Kidney epithelial cell (primary cell): Measurements from ENCODE around the gene SUMF1. TPM values are rescaled to one million over a fixed set of nuclear protein-coding genes. Genes with fewer than 3 reads are reported as not detected.

Experiments
- DNase-seq: peaks from one replicate; pipeline ENCODE4 v3.0.0-alpha.2; 2010; ENCODE audit warnings: low read depth
- H3K27me3 ChIP-seq: 2 replicates; pipeline ENCODE4 v1.6.0; 2011; ENCODE audit warnings: low read length; ENCODE audit not compliant: control insufficient read depth, insufficient read depth
- H3K36me3 ChIP-seq: 2 replicates; pipeline ENCODE4 v1.5.1; 2011; ENCODE audit warnings: low read length; ENCODE audit not compliant: control insufficient read depth, insufficient read depth
- H3K4me3 ChIP-seq: 2 replicates; pipeline ENCODE4 v1.5.1; 2011; ENCODE audit warnings: low read depth, mild to moderate bottlenecking, control low read depth, low read length
- CTCF ChIP-seq: IDR thresholded peaks from 2 replicates; pipeline ENCODE4 v1.5.1; 2011; ENCODE audit warnings: mild to moderate bottlenecking, moderate library complexity, low read length, control low read depth, inconsistent platforms; ENCODE audit not compliant: insufficient read depth, poor library complexity, severe bottlenecking
- total RNA-seq: library from RNA; depleted of rRNA; stranded (reverse); fragments of >200 nt; gene quantifications from 2 replicates; pipeline ENCODE4 v1.2.3, GENCODE V29; 2015

Gene SUMF1
- total RNA-seq, 1 donor from 2014 or later = 48.0 TPM

GRCh38 chr3:4491855-4492207 is 24.8 kb upstream of the SUMF1 start:
- DNase-seq = no peak
- no peaks in the 10 kb centered on the region for H3K27me3 ChIP-seq
- TF ChIP-seq CTCF = no peak

DNA sequence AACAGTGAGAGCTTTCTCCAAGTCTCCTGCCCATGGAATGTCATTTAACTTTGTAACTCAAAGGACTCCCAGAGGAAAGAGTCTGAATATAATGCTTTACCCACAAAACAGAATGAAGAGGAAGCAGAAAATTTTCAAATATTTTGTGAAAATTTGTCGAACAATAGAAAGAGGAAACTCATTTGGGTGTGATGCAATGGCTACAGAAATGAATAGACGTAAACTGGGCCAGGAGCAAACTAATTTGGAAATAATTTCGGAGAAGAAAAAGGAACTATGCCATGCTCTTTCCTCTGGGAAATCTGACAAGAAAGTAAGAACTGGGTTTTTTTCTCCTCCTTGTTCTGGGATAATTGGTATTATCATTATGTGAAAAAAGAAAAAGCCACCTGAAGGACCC is 11.2 kb upstream of the SUMF1 start:
- TF ChIP-seq CTCF = no peak
- DNase-seq = no peak
- Histone ChIP-seq H3K27me3 (no peaks in the 10 kb centered on the region), H3K36me3 (no peaks in the 10 kb centered on the region), H3K4me3 (no peak overlapping the region)

More at GRCh38 chr3:4491855-4492207, 24.8 kb upstream of the SUMF1 start:
- Histone ChIP-seq H3K4me3 (peak overlapping the region; percentile 76), H3K36me3 (no peaks in the 10 kb centered on the region)

- TF ChIP-seq CTCF = no peak
- no peak overlapping the region for H3K4me3 ChIP-seq
- no peak for DNase-seq
- H3K36me3 ChIP-seq = no peaks in the 10 kb centered on the region
- H3K27me3 ChIP-seq = peaks cover 6% of the 10 kb centered on the region
These were observed 9.4 kb upstream of the SUMF1 start for GRCh38 chr3:4476496-4476895.

- Histone ChIP-seq H3K27me3 (peaks cover 6% of the 10 kb centered on the region), H3K36me3 (no peaks in the 10 kb centered on the region), H3K4me3 (no peak overlapping the region)
- TF ChIP-seq CTCF = no peak
- no peak for DNase-seq
These were observed 8.7 kb upstream of the SUMF1 start for GRCh38 chr3:4475804-4476203.

GRCh38 chr3:4474683-4475490 is 7.8 kb upstream of the SUMF1 start:
- no peak for TF ChIP-seq CTCF
- DNase-seq = peak; percentile 67
- no peak overlapping the region for H3K4me3 ChIP-seq
- peaks cover 6% of the 10 kb centered on the region for H3K27me3 ChIP-seq
- H3K36me3 ChIP-seq = no peaks in the 10 kb centered on the region

DNA sequence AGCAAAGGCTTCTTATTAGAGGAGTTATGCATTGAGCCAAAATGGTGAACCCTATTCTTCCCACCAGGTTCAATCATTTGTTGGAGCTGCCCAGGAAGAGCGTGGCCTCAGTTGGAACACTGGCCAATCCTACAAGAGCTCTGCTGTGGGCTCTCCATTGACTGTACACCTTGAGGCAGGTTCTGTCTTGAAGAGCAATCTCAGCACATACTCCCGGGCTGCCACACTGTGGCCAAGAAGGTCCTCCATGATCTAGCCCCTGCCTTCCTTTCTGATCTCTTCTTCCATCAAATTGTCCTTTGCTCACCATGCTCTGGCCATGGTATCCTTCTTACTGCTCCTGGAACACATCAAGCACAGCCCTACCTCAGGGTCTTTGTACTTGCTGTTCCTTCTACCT is 5.7 kb upstream of the SUMF1 start:
- Histone ChIP-seq H3K27me3 (peaks cover 6% of the 10 kb centered on the region), H3K4me3 (no peak overlapping the region), H3K36me3 (no peaks in the 10 kb centered on the region)
- no peak for TF ChIP-seq CTCF
- no peak for DNase-seq
